GM19193 (cell line): Measurements from ENCODE around the gene GNG2.
A peak's percentile ranks its signal among the peaks of the same experiment; 100 is the strongest.

ENCODE experiments used
- POLR2A ChIP-seq: IDR thresholded peaks from 4 replicates; pipeline ENCODE4 v1.6.1; 2011; ENCODE audit not compliant: insufficient read depth, insufficient read length; ENCODE audit errors: extremely low read depth

GNG2 gene

DNA sequence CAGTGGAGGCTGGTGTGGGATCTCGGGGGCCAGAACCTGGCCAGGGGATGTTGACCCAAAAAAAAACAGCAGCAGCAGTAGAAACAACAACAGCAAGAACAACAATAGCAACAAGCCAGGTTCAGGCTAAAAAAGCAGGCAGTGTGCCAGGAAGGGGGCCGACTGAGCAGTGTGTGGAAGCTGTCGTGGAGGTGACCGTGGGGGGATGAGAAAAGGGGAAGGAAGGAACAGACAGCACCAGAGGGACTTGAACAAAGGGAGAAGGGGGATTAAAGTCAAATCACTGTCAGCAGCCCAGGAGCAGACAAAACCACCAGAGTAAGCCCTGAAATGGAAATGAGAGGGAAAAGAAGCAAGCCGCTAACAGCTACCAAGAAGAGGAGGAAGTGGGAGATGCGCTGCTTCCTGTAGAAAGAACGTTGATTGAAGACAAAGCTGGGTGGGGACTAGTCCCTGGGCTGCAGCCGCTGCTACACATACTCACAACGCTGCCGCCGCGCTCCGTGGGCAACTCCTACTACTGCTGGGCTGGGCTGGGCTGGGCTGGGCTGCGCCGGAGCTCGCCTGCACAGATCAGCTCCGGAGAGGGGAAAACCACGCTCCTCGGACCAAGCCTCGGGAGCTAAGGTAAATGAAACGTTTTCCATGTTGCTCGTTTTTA is at the start of gene GNG2:
TSS of gene GNG2 (plus strand) at position 449 of the 661 bp plus-strand sequence. CDS start 90,067 bp downstream, outside the sequence.
- TF ChIP-seq POLR2A, result peak; percentile 91

DNA sequence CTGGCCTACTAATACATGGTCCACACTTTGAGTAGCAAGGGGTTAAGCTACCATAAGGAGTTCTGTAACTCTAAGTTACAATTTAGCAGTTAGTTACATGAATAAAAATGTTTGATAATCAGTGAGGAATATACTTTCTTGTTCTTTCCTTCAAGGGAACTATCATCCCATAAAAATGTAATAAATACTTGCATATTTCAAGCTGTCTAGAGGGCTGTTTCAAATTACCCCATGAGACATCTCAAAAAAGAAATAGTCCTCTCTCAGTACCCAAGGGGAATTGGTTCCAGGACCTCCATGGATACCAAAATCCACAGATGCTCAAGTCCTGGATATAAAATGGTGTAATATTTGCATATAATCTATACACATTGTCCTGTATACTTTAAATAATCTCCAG is 48.7 kb upstream of the GNG2 start:
- no peak for TF ChIP-seq POLR2A

DNA sequence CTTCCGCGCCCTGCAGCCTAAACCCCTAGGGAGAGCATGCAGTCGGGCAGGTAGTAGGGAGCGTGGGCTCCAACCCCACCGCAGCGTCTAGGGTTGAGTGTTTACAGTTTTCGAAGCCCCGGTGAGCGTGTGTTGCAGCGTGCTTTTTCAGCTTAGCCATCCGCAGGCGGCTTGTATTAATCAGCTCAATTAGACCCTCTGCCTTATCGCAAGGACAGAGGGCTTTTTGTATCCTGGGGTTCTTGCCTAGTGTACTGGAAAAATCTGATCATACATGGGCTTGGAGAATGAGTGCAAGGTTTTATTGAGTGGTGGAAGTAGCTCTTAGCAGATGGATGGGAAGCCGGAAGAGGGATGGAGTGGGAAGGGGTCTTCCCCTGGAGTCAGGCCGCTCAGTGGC is 44.4 kb upstream of the GNG2 start:
- no peak for TF ChIP-seq POLR2A

DNA sequence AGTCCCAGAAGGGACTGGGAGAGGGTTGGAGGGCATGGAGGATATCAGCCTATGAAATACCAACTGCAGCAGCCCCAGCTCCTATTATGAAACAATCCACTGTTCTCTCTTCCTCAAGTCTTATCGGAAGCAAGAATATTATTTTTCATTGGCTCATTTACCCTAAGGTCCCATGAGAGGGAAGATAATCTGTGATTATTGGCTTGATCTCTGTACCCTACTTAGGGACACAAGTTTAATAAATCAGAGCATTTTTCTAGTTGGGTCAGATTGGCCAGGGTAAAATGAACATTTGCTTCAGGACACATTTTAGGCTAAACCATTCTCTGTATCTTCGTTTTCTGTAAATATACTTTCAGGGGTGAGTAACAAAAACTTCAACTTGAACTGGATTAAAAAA is 43.1 kb upstream of the GNG2 start:
- no peak for TF ChIP-seq POLR2A

DNA sequence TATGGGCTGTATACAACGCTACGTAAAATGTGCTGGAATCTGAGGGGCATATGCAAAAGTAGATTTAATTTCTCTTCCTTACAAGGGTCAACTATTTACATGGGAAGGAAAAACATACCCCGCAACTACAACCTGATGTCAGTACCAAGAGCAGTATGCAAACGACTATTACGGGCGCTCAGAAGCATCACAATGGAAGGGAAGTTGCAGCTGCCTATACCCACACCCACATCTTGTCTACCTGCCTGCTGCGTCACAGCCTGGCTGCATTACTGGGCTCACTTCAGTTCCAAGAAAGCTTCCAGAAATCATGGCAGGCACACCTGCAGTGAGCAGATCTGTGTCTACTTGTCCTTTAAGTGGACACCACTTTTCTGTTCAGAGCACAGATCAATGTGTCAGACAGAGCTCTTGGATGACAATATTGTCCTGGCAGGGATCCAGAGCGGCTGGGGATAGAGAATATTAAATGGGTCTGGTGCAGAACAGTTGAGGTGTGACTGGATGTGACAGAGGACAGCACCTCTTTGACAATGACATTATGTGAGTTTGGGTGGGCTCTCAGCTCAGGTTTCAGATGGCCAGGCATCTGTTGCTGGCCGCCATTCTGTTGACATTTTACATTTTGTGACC is 41.5 kb upstream of the GNG2 start:
- TF ChIP-seq POLR2A, result no peak

DNA sequence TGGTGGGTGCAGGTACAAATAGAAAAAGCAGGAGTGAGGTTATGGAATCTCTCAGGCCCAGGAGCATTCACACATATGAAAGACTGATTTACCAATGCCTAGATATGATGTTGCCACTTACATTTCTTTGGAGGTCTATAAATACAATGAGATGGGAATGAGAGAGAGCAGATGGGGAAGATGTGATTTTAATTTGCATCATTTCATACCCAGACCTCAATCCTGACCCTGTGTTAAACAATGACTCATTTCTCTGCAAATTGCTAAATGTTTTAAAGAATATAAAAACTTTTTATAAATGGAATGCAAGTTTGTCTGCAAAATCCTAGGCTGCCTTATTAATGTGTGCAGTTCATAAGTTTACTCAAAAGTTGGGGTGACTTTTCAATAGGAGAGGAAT is 38.6 kb upstream of the GNG2 start:
- no peak for TF ChIP-seq POLR2A

DNA sequence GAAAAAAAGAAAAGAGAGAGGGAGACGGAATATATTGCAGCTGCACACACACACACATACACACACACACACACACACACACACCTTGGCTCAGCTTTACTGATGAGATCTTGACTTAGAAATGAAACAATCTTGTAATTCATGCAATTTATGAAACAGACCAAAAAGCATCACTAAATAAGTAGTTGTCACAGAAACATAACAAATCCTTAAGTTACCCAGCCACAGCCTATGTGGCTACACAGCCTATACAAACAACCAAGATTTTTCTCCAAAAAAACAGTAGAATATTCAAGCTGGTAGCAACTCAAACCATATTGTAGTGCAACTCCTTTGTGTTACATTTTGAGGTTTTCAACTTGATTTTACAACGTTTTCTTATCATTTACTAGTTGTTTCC is 37.9 kb upstream of the GNG2 start:
- no peak for TF ChIP-seq POLR2A

DNA sequence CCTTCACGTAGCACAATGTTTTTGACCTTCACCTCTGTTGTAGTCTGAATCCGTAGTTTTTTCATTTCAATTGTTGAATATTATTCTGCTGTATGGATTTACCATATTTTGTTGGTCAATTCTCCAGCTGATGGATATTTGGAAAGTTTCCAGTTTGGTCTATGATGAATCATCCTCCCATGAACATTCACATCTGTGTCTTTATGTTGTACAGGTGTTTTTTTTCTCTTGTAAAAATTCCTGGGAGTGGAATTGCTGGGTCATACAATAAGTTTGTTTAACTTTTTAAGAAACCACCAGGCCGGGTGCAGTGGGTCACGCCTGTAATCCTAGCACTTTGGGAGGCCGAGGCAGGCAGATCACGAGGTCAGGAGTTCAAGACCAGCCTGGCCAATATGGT is 36.7 kb upstream of the GNG2 start:
- no peak for TF ChIP-seq POLR2A

DNA sequence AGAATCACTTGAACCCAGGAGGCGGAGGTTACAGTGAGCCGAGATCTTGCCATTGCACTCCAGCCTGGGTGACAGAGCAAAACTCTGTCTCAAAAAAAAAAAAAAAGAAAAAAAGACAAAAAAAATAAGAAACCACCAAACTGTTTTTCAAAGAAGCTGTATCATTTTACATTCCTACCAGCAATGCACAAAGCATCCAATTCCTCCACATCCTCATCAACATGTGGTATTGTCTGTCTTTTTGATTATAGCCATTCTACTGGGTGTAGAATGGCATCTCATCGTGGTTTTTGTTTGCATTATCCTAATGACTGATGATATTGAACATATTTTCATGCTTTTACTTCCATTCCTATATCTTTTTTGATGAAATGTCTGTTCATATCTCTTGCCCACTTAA is 36.2 kb upstream of the GNG2 start:
- no peak for TF ChIP-seq POLR2A

DNA sequence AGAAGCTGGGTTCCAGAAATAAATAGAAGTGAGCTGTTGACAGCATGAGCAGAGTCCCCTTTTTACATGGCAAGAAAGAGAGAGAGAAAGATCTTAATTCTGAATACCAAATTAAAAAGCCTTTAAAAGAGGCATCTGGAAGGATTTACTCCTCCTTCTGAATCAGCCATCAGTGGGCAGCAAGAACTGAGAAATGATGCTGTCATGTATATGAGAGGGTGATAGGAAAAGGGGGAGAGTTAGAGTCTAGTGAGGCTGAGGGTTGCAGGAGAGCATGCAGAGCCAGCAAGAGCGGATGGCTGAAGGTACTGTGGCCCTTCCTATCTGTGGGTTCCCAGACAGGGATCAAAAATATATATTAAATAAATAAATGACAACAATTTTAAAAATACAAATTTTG is 34.5 kb upstream of the GNG2 start:
- TF ChIP-seq POLR2A, result no peak

DNA sequence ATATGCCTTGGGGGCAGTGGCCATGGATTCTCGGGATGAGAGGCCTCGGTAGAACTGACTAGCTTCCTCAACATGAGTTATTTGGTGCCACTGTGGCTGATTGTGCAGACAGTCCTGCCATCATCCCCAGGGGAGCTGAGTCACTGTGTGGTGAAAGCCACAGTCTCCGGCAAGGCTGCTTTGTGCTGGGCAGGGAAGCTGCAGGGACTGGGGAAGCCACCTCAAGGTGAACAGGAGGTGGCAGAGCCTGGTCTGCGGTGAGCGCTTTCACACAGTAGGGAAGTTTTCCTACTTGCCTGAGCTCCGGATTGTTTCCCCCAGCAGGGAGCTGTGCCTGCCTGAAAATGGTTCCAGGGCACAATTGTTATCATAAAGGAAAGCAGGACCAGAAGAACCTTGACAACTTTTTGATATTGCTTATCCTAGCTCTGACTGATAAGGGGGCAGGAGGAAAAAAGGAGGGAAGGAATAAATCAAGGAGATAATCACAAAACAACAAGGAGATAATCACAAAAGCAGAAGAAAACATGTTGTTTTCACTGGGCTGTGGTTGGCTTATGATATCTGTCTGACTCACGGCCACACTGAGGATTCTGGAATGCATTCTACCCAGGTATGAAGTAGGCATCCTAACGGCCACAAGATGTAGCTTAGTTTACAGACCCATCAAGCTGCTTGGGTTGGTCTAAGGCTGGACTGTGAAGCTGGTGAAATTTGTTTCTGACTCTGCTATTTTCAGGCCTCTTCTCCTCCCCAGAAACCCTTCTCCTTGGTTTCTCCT is 32.2 kb upstream of the GNG2 start:
- no peak for TF ChIP-seq POLR2A

DNA sequence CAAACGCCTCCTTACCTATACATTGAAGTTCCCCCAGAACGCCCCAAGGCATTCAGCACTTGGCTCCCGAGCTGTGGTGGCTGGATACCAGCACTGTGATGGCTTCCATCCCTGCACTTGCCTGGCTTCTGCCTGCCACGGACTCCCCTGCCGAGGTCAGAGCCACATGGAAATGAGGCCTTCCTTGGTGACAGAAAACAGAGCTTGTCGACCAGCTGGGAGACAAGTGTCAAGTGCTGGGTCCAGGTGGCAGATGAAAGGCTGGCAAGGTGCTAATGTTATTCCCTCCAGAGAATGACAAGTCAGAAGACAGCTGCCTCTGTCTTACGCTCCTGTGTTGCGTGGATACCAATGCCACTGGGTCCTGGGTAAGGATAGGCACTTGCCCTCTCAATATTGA is 26.2 kb upstream of the GNG2 start:
- TF ChIP-seq POLR2A, result no peak

DNA sequence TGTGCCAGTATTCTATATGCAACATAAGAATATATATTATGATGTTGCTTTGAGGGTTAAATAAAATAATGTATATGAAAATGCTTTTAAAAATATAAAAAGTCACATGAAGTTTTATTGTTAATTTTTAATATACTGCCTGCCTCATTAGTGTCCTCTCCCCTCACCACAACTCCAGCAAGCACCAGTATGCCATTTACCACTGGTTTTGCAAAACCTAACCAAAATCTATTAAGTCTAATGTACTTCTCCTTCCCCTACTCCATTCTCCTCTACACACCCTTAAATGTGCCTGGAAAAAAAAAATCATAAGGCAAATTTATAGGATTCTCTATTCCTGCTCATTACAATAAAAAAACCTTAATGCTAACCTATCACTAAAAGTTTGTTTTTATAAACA is 24.0 kb upstream of the GNG2 start:
- no peak for TF ChIP-seq POLR2A

DNA sequence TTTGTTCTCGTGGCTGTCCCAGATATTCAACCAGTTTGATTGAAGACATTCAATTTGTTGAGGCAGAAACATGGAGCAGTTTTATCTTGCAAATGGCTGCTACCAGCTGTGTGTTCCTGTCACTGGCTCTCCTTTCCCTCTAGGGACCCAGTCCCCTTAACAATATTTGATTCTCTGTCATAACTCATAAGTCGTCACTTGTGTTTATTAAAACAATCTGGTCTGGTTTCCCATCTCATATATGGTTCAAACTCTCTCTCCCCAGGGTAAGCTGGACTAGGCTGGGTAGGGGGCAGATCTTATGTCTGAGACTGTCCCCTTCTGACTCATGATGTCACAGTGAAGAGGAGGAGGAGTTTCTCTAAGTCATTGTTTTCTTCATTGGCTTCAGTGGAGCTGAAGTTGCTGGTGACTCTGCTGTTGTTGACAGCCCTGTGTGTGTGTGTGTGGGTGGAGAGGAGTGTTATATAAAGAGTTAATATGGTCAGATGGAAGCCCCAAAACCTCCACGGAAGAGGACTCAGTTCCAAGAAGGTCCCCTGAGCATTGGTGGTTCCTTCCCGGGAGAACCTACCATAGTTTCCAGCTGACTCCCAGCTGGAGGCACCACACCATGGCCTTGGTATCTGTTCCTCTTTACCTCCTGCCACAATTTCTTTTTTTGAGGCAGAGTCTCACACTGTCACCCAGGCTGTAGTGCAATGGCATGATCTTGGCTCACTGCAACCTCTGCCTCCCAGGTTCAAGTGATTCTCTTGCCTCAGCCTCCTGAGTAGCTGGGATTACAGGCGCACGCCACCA is 16.1 kb upstream of the GNG2 start:
- TF ChIP-seq POLR2A, result no peak

DNA sequence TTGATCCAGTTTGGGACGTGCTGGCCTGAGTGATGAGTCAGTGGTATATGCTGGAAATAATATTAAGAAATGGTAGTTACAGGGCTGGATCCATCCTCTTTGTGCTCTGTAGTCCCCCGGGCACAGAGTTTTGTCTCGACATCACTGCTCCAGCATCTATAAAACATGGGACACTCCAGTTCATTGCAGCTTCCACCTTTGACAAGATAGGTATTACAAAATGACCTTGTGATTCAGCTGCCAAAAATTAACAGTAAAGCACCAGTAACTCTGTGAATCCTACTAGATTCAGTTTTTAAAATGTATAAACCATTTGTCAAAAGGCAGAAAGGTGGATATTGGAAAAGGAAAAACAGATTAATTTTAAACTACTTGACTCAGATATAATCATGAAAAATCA is 14.6 kb upstream of the GNG2 start:
- TF ChIP-seq POLR2A, result no peak

DNA sequence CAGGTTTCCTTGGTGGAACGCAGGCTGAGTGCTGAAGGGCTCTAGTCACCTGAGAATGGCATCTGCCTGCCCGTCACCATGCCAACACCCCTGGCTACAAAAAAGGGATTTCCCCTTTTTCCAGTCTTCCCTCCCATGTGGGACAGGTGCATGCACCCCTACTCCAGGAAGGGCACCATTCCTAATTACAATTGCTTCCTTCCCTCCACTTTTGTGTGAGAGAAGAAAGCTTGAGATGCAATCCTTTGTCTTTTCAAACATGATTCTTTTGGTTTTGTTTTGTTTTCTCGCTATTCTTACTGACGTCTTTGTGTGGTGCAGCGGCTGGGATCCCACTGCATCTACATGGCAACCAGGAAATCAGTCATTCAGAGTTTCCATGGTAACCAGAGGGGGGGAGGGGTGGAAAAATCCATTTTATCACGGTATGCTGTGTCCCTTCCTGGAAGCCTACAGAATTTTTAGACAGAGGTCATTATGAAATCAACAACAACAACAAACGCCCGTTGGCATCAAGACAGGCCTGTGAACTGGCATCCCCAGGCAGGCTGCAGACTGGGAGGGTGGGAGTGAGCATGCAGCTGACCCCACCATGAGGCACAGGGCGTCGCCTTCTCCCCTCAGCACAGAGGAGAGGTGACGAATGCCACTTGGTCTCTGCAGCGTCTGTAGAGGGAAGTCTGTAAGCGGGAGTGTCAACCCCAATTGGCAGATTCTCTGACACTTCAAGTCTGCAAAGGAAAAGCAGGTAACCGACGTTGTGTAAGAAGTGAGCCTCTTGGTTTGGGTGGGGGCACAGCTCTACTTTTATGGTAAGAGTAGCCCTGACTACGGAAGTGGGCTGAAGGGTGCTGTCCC is 13.6 kb upstream of the GNG2 start:
- peak; percentile 58 for TF ChIP-seq POLR2A
